Body of pancreas (tissue), 4 donors: ENCODE measurements around the gene EIF3L.

Experiments
- CTCF ChIP-seq, 7 experiments: fragments of 450-650 bp in 4 of 7; fragments of 200-600 bp in 3 of 7; sonication (generic) in 3 of 7; IDR thresholded peaks; one replicate each; pipeline ENCODE4 v1.5.1; 2016 to 2019; ENCODE audit warnings: antibody characterized with exemption in 7 of 7
- POLR2A ChIP-seq, 3 donors: fragments of 450-650 bp; IDR thresholded peaks; one replicate each; pipeline ENCODE4 v1.6.1; 2016; ENCODE audit warnings: antibody characterized with exemption in 3 of 3, mild to moderate bottlenecking in 2 of 3

GRCh38 chr22:37922191-37922590, 73.0 kb downstream of the EIF3L start:
- no peak for TF ChIP-seq CTCF (IDR thresholded peaks at IDR 0.05)
- TF ChIP-seq POLR2A (IDR thresholded peaks at IDR 0.05): no peak
